Left kidney (tissue), 2 donors: Measurements from ENCODE around the gene NXF1. TPM values are rescaled to one million over a fixed set of nuclear protein-coding genes. Genes with fewer than 3 reads are reported as not detected.
"Not testable (repeated sequence)": the region's sequence is repeated elsewhere in the genome, so short reads cannot be mapped to it uniquely, and the experiment has no call there.

ENCODE experiments used
- DNase-seq: peaks from one replicate; pipeline ENCODE4 v3.0.0-alpha.2; 2013
- polyA plus RNA-seq: library from polyadenylated mRNA; unstranded; fragments of 120-200 nt; gene quantifications from one replicate; pipeline ENCODE4 v1.2.1, GENCODE V29; 2013; ENCODE audit not compliant: insufficient read length

The NXF1 gene
- polyA plus RNA-seq, 1 donor, result 136 TPM

GRCh38 chr11:62788991-62789390 is 16.2 kb downstream of the NXF1 start:
- DNase-seq, result no peak

DNA sequence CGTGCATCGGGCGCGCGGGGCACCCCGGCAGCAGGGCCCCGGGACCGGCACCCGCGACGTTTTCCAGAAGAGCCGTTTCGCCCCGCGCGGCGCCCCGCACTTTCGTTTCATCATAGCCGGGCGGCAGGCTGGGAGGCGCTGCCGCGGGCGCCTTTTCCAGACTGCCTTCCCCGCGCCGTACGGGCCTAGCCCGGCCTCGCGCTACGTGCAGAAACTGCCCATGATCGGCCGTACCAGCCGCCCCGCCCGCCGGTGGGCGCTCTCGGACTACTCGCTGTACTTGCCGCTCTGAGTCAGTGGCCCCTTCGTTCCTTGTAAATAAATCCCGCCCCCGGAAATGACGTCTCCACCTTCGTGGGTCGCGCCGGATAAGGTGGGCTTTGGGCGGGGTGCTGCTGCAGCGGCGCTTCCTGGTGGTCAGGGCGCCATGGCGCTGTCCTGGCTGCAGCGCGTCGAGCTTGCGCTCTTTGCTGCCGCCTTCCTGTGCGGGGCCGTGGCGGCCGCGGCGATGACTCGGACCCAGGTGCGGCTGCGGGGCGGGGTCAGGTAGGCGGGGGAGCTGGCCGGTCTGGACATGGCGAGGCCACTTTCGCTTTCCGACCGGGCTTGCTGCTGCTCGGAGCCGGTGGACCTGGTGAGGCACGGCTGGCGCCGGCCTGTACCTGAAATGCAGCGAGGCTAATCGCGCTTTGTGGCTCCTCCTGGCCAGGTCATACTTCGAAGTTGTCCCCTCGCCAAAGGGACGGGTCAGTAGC is 18.1 kb downstream of the NXF1 start, which contains the start of gene TMEM179B:
TMEM179B (plus strand) TSS at position 398 of the 755 bp plus-strand sequence; CDS start at position 428, 30 bp downstream.
- peak; percentile 99 for DNase-seq

GRCh38 chr11:62786318-62787004 is 18.8 kb downstream of the NXF1 start:
- DNase-seq, result peak; percentile 89

- DNase-seq, result no peak
Observed at GRCh38 chr11:62782753-62783152, 22.5 kb downstream of the NXF1 start.

GRCh38 chr11:62778441-62778840 is 26.8 kb downstream of the NXF1 start:
- no peak for DNase-seq

GRCh38 chr11:62777389-62777788 is 27.9 kb downstream of the NXF1 start:
- no peak for DNase-seq

DNA sequence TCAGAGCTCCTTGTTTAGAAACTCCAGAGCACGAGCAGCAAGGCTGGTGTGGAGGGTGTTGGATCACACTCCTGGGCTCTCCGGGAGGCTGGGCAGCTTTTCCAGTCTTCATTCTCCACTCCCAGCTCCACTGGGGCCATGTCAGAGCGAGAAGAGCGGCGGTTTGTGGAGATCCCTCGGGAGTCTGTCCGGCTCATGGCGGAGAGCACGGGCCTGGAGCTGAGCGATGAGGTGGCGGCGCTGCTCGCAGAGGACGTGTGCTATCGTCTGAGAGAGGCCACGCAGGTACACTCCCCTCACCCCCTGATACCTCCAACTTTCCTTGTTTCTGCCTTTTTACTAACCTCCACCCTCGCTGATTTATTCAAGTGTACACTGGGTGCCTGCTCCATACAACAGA is 29.6 kb downstream of the NXF1 start:
- no peak for DNase-seq

GRCh38 chr11:62774407-62774806 is 30.8 kb downstream of the NXF1 start:
- DNase-seq, result no peak

- peak; percentile 98 for DNase-seq
Observed at GRCh38 chr11:62771144-62772021, 33.9 kb downstream of the NXF1 start, which contains the start of gene TAF6L. TSS of gene TAF6L (plus strand) at chr11:62771396. CDS start at chr11:62775784, 4,388 bp downstream.

DNA sequence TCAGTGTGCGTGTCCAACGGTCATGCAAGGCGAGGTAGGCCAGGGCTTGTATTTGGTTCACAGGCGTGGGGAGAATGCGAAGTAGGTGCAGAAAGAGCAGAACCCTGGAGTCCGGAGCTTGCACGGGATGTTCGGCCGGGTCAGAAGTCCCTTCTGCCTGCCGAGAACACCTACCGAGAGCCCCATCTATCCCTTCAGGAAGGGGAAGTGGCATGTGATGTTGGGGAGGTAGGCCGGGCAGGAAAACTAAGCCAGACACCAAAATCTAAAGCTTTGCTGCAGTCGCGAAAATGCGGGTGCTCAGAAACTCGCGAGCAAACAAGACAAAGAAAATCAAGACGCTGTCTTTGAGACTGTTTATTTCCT is 34.5 kb downstream of the NXF1 start:
- no peak for DNase-seq

GRCh38 chr11:62760867-62761227 is 44.4 kb downstream of the NXF1 start:
- DNase-seq, result not testable (repeated sequence)

DNA sequence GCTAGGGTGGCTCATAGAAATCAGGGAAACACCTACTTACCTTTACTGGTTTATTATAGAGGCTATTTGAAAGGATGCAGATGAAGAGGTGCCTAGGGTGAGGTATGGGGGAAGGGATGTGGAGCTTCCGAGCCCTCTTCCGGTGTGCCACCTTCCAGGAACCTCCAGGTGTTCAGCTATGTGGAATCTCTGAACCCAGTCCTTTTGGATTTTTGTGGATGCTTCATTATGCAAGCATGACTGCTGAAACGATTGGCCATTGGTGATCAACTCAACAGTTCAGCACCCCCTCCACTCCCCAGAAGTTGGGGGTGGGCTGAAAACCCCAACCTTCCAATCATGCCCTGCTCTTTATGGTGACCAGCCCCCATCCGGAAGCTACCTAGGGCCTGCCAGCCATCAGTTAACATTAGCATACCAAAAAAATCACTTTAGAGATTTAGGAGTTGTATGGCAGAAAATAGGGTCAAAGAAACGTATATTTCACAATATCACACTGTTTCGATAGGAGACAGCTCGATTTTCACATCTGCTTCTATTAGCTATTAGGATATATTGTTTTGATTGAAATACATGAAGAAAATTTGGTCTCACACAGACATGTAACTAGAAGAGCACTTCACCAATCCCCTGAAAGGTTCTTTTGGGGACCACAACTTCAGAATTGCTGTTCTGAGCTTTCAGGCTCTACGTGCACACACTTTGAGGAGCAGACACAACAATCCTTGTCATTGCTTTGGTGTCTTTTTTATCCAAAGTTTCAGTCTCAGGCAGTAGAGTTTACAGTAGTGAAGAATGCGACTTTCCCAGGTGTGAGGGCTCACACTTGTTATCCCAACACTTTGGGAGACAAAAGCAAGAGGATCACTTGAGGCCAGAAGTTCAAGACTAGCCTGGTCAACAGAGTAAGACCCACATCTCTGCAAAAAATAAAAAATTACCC is 47.1 kb downstream of the NXF1 start:
- no peak for DNase-seq

DNA sequence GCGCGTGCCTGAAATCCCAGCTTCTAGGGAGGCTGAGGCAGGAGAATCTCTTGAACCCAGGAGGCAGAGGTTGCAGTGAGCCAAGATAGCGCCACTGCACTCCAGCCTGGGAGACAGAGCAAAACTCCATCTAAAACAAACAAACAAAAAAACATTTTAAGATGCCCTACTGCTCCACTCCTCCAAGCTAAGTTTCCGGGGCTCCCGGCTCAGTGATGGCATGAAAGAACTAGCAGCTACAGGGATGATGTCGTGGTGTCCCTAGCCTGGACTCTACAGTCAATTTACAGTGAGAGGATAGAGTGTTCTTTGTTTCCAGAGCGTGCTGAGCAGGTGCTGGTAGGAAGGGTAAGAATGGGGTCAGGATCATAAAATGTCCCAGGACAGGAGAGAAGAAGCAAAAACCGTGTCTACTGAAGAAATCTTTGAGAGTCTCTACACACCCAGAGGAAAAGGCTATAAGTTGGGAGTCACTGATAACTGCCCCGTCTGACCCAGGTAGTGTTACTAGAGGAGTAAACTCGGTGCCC is 50.1 kb downstream of the NXF1 start:
- no peak for DNase-seq

- DNase-seq, result peak; percentile 98
Observed at GRCh38 chr11:62753736-62754603, 51.3 kb downstream of the NXF1 start, which contains the start of gene ZBTB3. TSS of gene ZBTB3 (minus strand) at chr11:62754160. CDS start at chr11:62753664, 496 bp downstream.

DNA sequence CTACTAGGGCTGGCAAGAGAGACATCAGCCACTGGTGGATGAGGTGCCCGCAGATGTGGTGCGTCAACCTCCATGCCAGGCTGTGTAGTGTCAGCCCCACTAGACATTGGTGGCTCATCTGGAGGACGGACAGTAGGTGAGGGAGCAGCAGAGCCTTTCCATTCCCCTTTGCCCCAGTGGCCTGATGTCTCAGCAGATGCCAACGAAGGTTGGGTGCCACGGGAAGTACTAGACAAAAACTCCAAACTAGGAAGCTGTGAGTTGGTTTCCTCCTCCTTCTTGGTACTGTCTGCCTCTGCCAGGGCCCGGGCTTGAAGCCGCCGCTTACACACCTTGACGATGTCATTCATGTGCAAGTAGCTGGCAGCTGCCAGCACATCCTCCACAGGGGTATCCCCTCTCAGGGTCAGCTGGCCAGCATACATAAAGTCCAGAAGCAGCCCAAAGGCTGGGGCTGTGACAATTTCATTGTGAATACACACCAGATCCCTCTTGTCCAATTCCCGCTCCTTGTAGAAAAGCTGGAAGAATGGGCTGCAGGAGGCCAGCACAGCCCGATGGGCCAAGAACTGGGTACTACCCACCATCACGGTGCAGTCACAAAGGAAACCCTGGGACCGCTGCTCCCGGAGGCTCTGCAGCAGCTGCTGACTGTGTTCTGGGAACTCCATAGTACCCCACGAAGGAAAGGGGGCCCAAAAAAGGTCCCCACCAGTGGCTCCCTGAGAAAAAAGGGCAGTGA is 52.1 kb downstream of the NXF1 start:
- no peak for DNase-seq

DNA sequence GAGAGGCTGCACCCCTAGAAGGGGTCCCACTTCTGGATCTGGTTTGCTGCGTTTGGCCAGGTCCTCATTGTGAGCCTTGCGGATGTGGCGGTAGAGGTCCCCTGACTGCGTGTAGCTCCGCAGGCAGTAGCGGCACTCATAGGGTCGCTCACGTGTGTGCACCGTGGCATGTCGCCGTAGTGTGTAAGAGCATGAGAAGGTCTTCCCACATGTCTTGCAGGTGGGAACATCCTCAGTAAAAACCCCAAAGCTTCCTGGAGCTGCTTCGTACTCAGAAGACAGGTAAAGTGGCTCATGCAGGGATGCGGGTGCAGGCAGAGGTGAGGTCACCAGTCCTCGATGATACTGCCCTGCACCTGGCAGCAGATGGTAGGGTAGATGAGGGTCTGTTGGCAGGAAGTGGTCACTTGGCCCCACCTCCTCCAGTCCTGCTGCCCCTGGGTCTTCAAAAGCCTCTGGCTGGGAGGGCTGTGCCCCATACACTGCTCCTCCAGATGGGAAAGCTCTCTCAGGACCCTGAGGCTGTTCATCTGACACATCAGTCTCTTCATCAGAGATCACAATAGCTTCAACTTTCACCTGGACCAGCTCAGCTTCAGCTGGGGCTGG is 53.0 kb downstream of the NXF1 start:
- no peak for DNase-seq

DNA sequence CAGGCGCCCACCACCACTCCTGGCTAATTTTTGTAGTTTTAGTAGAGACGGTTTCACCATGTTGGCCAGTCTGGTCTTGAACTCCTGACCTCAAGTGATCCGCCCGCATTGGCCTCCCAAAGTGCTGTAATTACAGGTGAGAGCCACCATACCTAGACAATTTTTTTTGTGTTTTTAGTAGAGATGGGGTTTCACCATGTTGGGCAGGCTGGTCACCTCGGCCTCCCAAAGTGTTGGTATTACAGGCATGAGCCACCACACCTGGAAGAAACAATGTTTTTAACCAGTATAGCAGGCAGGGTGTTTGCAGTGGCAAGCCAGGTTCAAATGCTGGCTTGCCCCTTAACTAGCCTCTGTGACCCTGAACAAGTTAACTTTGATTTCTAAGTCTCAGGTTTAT is 55.3 kb downstream of the NXF1 start:
- DNase-seq, result not testable (repeated sequence)

DNA sequence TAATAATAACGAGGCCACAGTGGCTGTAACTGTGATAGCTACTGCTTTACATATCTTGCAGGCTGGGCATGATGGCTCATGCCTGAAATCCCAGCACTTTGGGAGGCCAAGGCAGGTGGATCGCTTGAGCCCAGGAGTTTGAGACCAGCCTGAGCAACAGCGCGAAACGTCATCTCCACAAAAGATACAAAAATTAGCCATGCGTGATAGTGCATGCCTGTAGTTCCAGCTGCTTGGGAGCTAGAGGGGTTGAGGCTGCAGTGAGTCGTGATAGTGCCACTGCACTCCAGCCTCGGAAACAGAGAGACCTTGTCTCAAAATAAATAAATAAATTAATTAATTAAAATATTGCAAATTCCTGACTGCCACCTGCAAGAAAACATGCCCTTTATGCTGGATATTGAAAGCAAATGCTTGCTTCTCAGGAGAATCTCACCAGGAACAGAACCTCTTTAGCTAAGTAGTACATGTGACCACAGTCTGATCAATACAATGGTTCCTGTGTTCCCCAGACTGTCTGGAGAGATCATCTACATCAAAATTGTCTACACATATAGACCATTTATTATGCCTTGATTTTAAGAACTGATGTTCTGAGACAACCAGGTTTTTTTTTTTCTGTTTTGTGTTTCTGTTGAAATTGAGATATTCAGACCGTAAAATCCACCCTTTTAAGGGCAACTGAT is 57.6 kb downstream of the NXF1 start:
- DNase-seq, result no peak
